Measurements from ENCODE around the gene TMPRSS6.

TMPRSS6 gene

GRCh38 chr22:37100589-37101127 lies 8.9 kb downstream of the TMPRSS6 start:
- TF ChIP-seq, protein P1, sequence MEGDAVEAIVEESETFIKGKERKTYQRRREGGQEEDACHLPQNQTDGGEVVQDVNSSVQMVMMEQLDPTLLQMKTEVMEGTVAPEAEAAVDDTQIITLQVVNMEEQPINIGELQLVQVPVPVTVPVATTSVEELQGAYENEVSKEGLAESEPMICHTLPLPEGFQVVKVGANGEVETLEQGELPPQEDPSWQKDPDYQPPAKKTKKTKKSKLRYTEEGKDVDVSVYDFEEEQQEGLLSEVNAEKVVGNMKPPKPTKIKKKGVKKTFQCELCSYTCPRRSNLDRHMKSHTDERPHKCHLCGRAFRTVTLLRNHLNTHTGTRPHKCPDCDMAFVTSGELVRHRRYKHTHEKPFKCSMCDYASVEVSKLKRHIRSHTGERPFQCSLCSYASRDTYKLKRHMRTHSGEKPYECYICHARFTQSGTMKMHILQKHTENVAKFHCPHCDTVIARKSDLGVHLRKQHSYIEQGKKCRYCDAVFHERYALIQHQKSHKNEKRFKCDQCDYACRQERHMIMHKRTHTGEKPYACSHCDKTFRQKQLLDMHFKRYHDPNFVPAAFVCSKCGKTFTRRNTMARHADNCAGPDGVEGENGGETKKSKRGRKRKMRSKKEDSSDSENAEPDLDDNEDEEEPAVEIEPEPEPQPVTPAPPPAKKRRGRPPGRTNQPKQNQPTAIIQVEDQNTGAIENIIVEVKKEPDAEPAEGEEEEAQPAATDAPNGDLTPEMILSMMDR (conservative IDR thresholded peaks at IDR 0.05; ENCODE audit: low read depth, low read length): no peak
- no peak for DNase-seq (ENCODE audit: low read depth)
- H3K4me3 ChIP-seq (ENCODE audit: low read length): no peak overlapping the region

GRCh38 chr22:37098976-37099591 lies 10.4 kb downstream of the TMPRSS6 start:
- H3K4me3 ChIP-seq (ENCODE audit: low read length): no peak overlapping the region
- TF ChIP-seq, protein P1 (conservative IDR thresholded peaks at IDR 0.05; ENCODE audit: low read depth, low read length): peak; percentile 25
- DNase-seq (ENCODE audit: low read depth): no peak

DNA sequence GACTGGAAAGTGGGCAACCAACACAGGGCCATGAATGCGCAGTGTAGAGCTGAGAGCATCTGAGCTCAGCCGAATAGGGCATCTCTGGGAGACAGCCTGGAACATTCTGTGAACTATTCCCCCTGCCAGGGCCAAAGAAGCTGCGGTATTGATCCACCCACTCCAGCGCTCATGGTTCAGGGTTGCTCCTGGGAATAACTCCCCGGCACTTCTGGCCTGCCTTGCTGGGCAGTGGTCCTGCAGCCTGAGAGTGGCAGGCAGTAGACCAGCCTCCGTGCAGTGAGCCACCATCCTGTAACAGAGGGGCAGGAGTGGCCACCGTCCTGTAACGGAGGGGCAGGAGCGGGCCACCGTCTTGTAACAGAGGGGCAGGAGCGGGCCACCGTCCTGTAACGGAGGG lies 12.2 kb downstream of the TMPRSS6 start:
- TF ChIP-seq, protein P1 (conservative IDR thresholded peaks at IDR 0.05; ENCODE audit: low read depth, low read length): no peak
- DNase-seq (ENCODE audit: low read depth): no peak
- no peak overlapping the region for H3K4me3 ChIP-seq (ENCODE audit: low read length)

DNA sequence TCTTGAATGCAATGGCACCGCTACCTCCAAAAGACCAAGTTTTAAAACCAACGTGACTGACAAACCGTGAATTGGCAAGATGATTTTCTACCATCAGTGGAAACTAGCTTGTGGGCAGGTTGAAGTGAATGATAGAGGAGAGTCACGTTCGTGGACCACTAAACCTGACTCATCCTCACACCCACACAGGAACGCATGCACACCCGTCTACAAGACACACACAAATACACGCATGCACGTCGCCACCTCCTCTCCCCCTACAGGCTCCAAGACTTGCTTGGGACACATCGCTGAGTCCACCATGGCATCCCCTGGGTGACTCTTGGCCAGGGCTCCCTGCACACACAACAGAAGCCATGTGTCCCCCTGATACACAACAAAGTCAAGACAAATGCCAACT lies 14.4 kb downstream of the TMPRSS6 start:
- TF ChIP-seq, protein P1 (conservative IDR thresholded peaks at IDR 0.05; ENCODE audit: low read depth, low read length): no peak
- H3K4me3 ChIP-seq (ENCODE audit: low read length): no peak overlapping the region
- no peak for DNase-seq (ENCODE audit: low read depth)

GRCh38 chr22:37094239-37094638 lies 15.3 kb downstream of the TMPRSS6 start:
- TF ChIP-seq, protein P1 (conservative IDR thresholded peaks at IDR 0.05; ENCODE audit: low read depth, low read length): no peak
- no peak for DNase-seq (ENCODE audit: low read depth)
- no peak overlapping the region for H3K4me3 ChIP-seq (ENCODE audit: low read length)

DNA sequence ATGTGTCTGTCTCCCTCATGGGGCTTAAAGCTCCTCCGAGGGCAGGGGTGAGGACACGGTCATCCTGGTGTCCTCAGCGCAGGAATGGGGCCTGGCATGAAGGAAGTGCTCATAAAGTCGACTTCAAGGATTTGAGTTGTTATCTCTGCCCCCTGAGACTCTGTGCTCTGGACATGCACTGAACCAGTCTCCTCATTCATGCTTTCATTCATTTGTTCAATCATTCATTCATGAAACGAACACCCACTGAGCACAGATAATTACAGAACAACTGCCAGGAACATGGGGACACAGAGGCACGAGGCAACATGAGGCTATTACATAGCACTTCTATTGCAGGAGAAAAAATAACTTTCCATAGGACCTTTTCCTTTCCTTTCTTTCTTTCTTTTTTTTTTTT lies 16.5 kb downstream of the TMPRSS6 start:
- no peak for DNase-seq (ENCODE audit: low read depth)
- TF ChIP-seq, protein P1 (conservative IDR thresholded peaks at IDR 0.05; ENCODE audit: low read depth, low read length): no peak
- H3K4me3 ChIP-seq (ENCODE audit: low read length): no peak overlapping the region

DNA sequence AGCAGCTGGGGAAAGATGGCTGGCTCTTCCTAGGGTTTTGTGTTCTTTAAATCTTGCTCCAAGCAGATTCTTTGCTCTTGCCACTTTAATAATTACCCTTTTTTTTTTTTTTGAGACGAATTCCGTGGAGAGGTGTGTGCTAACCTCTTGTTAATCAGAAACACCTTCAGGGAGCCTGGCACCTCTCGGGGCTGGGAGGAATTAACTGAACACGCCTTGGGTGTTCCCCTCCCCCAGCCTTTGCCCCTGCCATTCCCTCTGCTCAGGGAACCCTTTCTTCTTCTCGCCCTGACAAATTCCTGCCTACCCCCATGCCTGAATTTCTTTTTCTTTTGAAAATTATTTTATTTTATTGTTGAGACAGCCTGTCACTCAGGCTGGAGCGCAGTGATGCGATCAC lies 17.5 kb downstream of the TMPRSS6 start:
- H3K4me3 ChIP-seq (ENCODE audit: low read length): no peak overlapping the region
- TF ChIP-seq, protein P1 (conservative IDR thresholded peaks at IDR 0.05; ENCODE audit: low read depth, low read length): no peak
- peak; percentile 10 for DNase-seq (ENCODE audit: low read depth)
